OCI-LY7 (cell line): ENCODE data around the gene RXFP2.

Source experiments
- CTCF ChIP-seq: fragments of 200-600 bp; sonication (generic); conservative IDR thresholded peaks from 2 replicates; pipeline ENCODE4 v1.5.1; 2014; ENCODE audit warnings: mild to moderate bottlenecking, antibody characterized with exemption, low read length, moderate library complexity, mixed read lengths
- EZH2phosphoT487 ChIP-seq: fragments of 200-600 bp; sonication (generic); IDR thresholded peaks from 2 replicates; pipeline ENCODE4 v1.6.1; 2018; ENCODE audit warnings: low read depth, borderline replicate concordance, mild to moderate bottlenecking, mixed run types, antibody characterized with exemption, low read length, moderate library complexity, mixed read lengths

GRCh38 chr13:31846961-31847752, 107.8 kb downstream of the RXFP2 start:
- TF ChIP-seq EZH2phosphoT487: no peak
- TF ChIP-seq CTCF: no peak
